Gastroesophageal sphincter (tissue), 4 donors: ENCODE results near the gene PPP1R27. TPM values are rescaled to one million over a fixed set of nuclear protein-coding genes. Genes with fewer than 3 reads are reported as not detected.

Source experiments
- ATAC-seq: fragments of 150-250 bp; one replicate; pipeline ENCODE4 v1.9.1; 2016; ENCODE audit warnings: mild to moderate bottlenecking, moderate library complexity
- H3K27ac ChIP-seq, 4 donors: fragments of 200-600 bp; sonication (generic) in 3 of 4; 1 replicate in 3 of 4; 2 replicates in 1 of 4; pipeline ENCODE4 v1.5.1; 2016 to 2019
- H3K27me3 ChIP-seq: fragments of 200-600 bp; sonication (generic); one replicate; pipeline ENCODE4 v1.5.1; 2019
- H3K36me3 ChIP-seq, 2 donors: fragments of 200-600 bp; sonication (generic); one replicate each; pipeline ENCODE4 v1.5.1; 2019; ENCODE audit warnings: control low read depth in 1 of 2
- H3K4me1 ChIP-seq, 3 donors: fragments of 200-600 bp; sonication (generic); 1 replicate in 2 of 3; 2 replicates in 1 of 3; pipeline ENCODE4 v1.5.1; 2016 to 2019; ENCODE audit warnings: control low read depth in 2 of 3
- H3K4me3 ChIP-seq, 2 donors: fragments of 200-600 bp; sonication (generic); one replicate each; pipeline ENCODE4 v1.5.1; 2019; ENCODE audit warnings: mild to moderate bottlenecking in 1 of 2, moderate library complexity in 1 of 2
- H3K9me3 ChIP-seq, 3 donors: fragments of 200-600 bp; sonication (generic); one replicate each; pipeline ENCODE4 v1.5.1; 2017 to 2019; ENCODE audit warnings: control low read depth in 2 of 3
- CTCF ChIP-seq, 4 experiments: fragments of 200-600 bp in 2 of 4; fragments of 450-650 bp in 2 of 4; sonication (generic) in 1 of 4; IDR thresholded peaks; one replicate each; pipeline ENCODE4 v1.5.1; 2017 to 2019; ENCODE audit warnings: antibody characterized with exemption in 4 of 4, mild to moderate bottlenecking in 2 of 4, moderate library complexity in 2 of 4
- EP300 ChIP-seq: sonication (generic); formaldehyde crosslinking; IDR thresholded peaks from one replicate; pipeline ENCODE4 v1.6.1; 2017; ENCODE audit warnings: antibody characterized with exemption, mild to moderate bottlenecking
- POLR2A ChIP-seq, 2 donors: fragments of 450-650 bp; IDR thresholded peaks; one replicate each; pipeline ENCODE4 v1.6.1; 2017; ENCODE audit warnings: antibody characterized with exemption in 2 of 2, mild to moderate bottlenecking in 2 of 2, moderate library complexity in 1 of 2
- POLR2AphosphoS5 ChIP-seq: sonication (generic); formaldehyde crosslinking; IDR thresholded peaks from one replicate; pipeline ENCODE4 v1.6.1; 2017; ENCODE audit warnings: antibody characterized with exemption
- WGBS, 2 donors: methylation state at CpG; one replicate each; pipeline ENCODE4 v1.1.5; 2018; ENCODE audit warnings: low coverage in 1 of 2; 5-methylcytosine and 5-hydroxymethylcytosine counted together
- total RNA-seq, 4 donors: library from RNA; depleted of rRNA; stranded (reverse); fragments of >200 nt; gene quantifications; one replicate each; pipeline ENCODE4 v1.1.0, GENCODE V29; 2016

The PPP1R27 gene
- total RNA-seq, 4 donors from 2014 or later, result not detected

- H3K4me1 ChIP-seq, result peaks cover 0 to 67% (median 25%) of the 10 kb centered on the region in 3 donors
- no peaks in the 10 kb centered on the region for H3K9me3 ChIP-seq
- H3K27ac ChIP-seq, result peak overlapping the region; percentile 87 to 97 (median 91)
- peaks cover 0 to 44% of the 10 kb centered on the region in 2 donors for H3K36me3 ChIP-seq
- no peaks in the 10 kb centered on the region for H3K27me3 ChIP-seq
- peak in 1 of 4 experiments; percentile 36 for TF ChIP-seq CTCF (IDR thresholded peaks at IDR 0.05)
- peak; percentile 98 for TF ChIP-seq POLR2AphosphoS5
- peak; percentile 92 to 94 for TF ChIP-seq POLR2A (IDR thresholded peaks at IDR 0.05)
- no peak for TF ChIP-seq EP300
- peak overlapping the region; percentile 51 to 88 for H3K4me3 ChIP-seq
- peak; percentile 96 for ATAC-seq
- WGBS, 2 donors, result 1 to 2% methylated on average over 11 to 16 of the region's 74 CpGs
Observed at GRCh38 chr17:81860756-81861568, 26.1 kb upstream of the PPP1R27 start.

GRCh38 chr17:81859906-81860755, 25.3 kb upstream of the PPP1R27 start, which contains the start of gene P4HB:
TSS of gene P4HB (minus strand) at chr17:81860535. CDS start at chr17:81860471, 64 bp downstream.
- H3K27ac ChIP-seq, result peak within 1 kb of the TSS; percentile 87 to 98 (median 91)
- WGBS, 2 donors, result 0% methylated on average over 8 of the region's 95 CpGs; no CpG with 5 or more reads in 1 of the 2 donors
- ATAC-seq, result no peak
- peak within 1 kb of the TSS; percentile 84 to 88 for H3K4me3 ChIP-seq
- H3K27me3 ChIP-seq, result no peaks in the 10 kb centered on the region
- H3K4me1 ChIP-seq, result peaks cover 0 to 70% (median 25%) of the 10 kb centered on the region in 3 donors
- H3K36me3 ChIP-seq, result peaks cover 0 to 44% of the 10 kb centered on the region in 2 donors
- TF ChIP-seq POLR2AphosphoS5 (peak; percentile 65), CTCF (IDR thresholded peaks at IDR 0.05) (no peak), EP300 (no peak), POLR2A (IDR thresholded peaks at IDR 0.05) (peak; percentile 74 to 89)
- no peaks in the 10 kb centered on the region for H3K9me3 ChIP-seq

GRCh38 chr17:81858967-81859905, 24.4 kb upstream of the PPP1R27 start:
- TF ChIP-seq CTCF (IDR thresholded peaks at IDR 0.05) (no peak), POLR2AphosphoS5 (no peak), POLR2A (IDR thresholded peaks at IDR 0.05) (no peak), EP300 (no peak)
- 44% methylated on average over 9 of the region's 23 CpGs; no CpG with 5 or more reads in 1 of the 2 donors for WGBS, 2 donors
- Histone ChIP-seq H3K9me3 (no peaks in the 10 kb centered on the region), H3K4me1 (peaks cover 0 to 78% (median 25%) of the 10 kb centered on the region in 3 donors), H3K27me3 (no peaks in the 10 kb centered on the region), H3K36me3 (peaks cover 0 to 49% of the 10 kb centered on the region in 2 donors), H3K27ac (peak overlapping the region; percentile 82 to 98 (median 91)), H3K4me3 (peak overlapping the region; percentile 84 to 88)
- no peak for ATAC-seq

GRCh38 chr17:81858170-81858966, 23.5 kb upstream of the PPP1R27 start:
- H3K4me1 ChIP-seq, result peaks cover 0 to 76% (median 25%) of the 10 kb centered on the region in 3 donors
- peak overlapping the region in 1 of 2 donors; percentile 88 for H3K4me3 ChIP-seq
- H3K36me3 ChIP-seq, result peaks cover 0 to 58% of the 10 kb centered on the region in 2 donors
- TF ChIP-seq POLR2AphosphoS5 (no peak), CTCF (IDR thresholded peaks at IDR 0.05) (no peak), POLR2A (IDR thresholded peaks at IDR 0.05) (no peak), EP300 (no peak)
- no peak for ATAC-seq
- WGBS, 2 donors, result 67 to 80% methylated on average over 1 to 5 of the region's 30 CpGs
- H3K9me3 ChIP-seq, result no peaks in the 10 kb centered on the region
- peak overlapping the region in 1 of 4 donors; percentile 98 for H3K27ac ChIP-seq
- no peaks in the 10 kb centered on the region for H3K27me3 ChIP-seq
